Heart left ventricle (tissue), 16 donors: ENCODE results near the gene TCP1. TPM values are rescaled to one million over a fixed set of nuclear protein-coding genes. Genes with fewer than 3 reads are reported as not detected.
"Not testable (repeated sequence)": the region's sequence is repeated elsewhere in the genome, so short reads cannot be mapped to it uniquely, and the experiment has no call there.

Experiments
- ATAC-seq, 4 donors: fragments of 200-7000 bp; cut with Tn5 transposase; one replicate each; pipeline ENCODE4 v1.9.1; 2020 to 2022; ENCODE audit warnings: moderate library complexity in 4 of 4, mild to moderate bottlenecking in 3 of 4, moderate number of reproducible peaks in 1 of 4
- DNase-seq, 5 donors: peaks; one replicate each; pipeline ENCODE4 v3.0.0-alpha.2; 2020
- H3K27ac ChIP-seq, 12 donors: fragments of 200-600 bp; sonication (generic) in 4 of 12; one replicate each; pipeline versions ENCODE4 v1.5.0 to v1.8.0; 2016 to 2022; ENCODE audit warnings: mild to moderate bottlenecking in 2 of 12
- H3K27me3 ChIP-seq, 9 donors: fragments of 200-600 bp; sonication (generic) in 2 of 9; one replicate each; pipeline versions ENCODE4 v1.5.1 to v1.8.0; 2016 to 2022; ENCODE audit warnings: mild to moderate bottlenecking in 3 of 9
- H3K36me3 ChIP-seq, 9 donors: fragments of 200-600 bp; sonication (generic) in 2 of 9; one replicate each; pipeline versions ENCODE4 v1.5.0 to v1.8.0; 2018 to 2022; ENCODE audit warnings: mild to moderate bottlenecking in 2 of 9
- H3K4me1 ChIP-seq, 12 donors: fragments of 200-600 bp; sonication (generic) in 4 of 12; one replicate each; pipeline versions ENCODE4 v1.5.0 to v1.8.0; 2016 to 2022; ENCODE audit warnings: mild to moderate bottlenecking in 3 of 12
- H3K4me3 ChIP-seq, 12 donors: fragments of 200-600 bp; sonication (generic) in 4 of 12; one replicate each; pipeline versions ENCODE4 v1.5.0 to v1.8.0; 2017 to 2022; ENCODE audit warnings: mild to moderate bottlenecking in 9 of 12, moderate library complexity in 4 of 12
- H3K9me3 ChIP-seq, 12 donors: fragments of 200-600 bp; sonication (generic) in 4 of 12; one replicate each; pipeline versions ENCODE4 v1.5.0 to v1.8.0; 2016 to 2022; ENCODE audit warnings: mild to moderate bottlenecking in 1 of 12
- POLR2A ChIP-seq, 2 donors: fragments of 450-650 bp; IDR thresholded peaks; one replicate each; pipeline ENCODE4 v1.6.1; 2017; ENCODE audit warnings: antibody characterized with exemption in 2 of 2, mild to moderate bottlenecking in 2 of 2, moderate library complexity in 2 of 2
- WGBS, 4 donors: extraction: QIAGEN DNeasy Blood & Tissue Kit in 2 of 4; methylation state at CpG; one replicate each; pipeline versions ENCODE4 v1.1.5 to v1.1.7; 2013 to 2018; 5-methylcytosine and 5-hydroxymethylcytosine counted together
- intact Hi-C, 10 donors: fragments of 100-400 bp; cut with DNase I; formaldehyde crosslinking; loops; one replicate each; pipeline versions ENCODE4 v1.11.1 to v1.14.2; 2022
- polyA plus RNA-seq, 2 donors: library from polyadenylated mRNA; stranded (reverse); fragments of 200-250 nt; gene quantifications; one replicate each; pipeline ENCODE4 v1.2.3, GENCODE V29; 2013
- total RNA-seq, 9 donors: library from RNA; depleted of rRNA in 2 of 9; stranded (reverse); fragments of >200 nt in 2 of 9; fragmentation: NEBNext Ultra II Directional in 3 of 9; extraction: Animal tissue kit (Norgen Biotek cat#: 25700) in 3 of 9; gene quantifications; one replicate each; pipeline versions ENCODE4 v1.1.0 to v1.2.4, GENCODE V29; 2016 to 2023
- TF ChIP-seq, protein P1 (sequence below), 12 donors: fragments of 200-600 bp; sonication (generic) in 4 of 12; IDR thresholded peaks; one replicate each; pipeline versions ENCODE4 v1.5.0 to v1.8.0; 2018 to 2022; ENCODE audit warnings: antibody characterized with exemption in 12 of 12, mild to moderate bottlenecking in 5 of 12
- donor health status: ischemic (EF 13 %, LVEDD 7.1; RV severe dilation, severe dysfunction).
- donor health status: healthy with polysubstance abuse.
- donor health status: DM: no; HTN: yes; CAD: no.
- donor health status: DM: no; HTN: no; CAD: no.
- donor health status: ischemic (EF 25% LVEDD 6.9; RV normal size, moderate dysfunction).
- donor health status: ischemic (EF 25% LVEDD 5.7; RV mildly dilated, moderate dysfunction).
- donor health status: healthy.
- donor health status: DM: yes; HTN: yes; CAD: no.
- donor health status: ischemic (EF 35%, LVEDD 5.7; RV mildly dilated, moderate dysfunction).
- donor health status: nonischemic (EF 11% LVEDD 7.7; RV severe dilation, severe dysfunction).
- donor health status: DM: yes; HTN: yes; CAD: no.
- donor health status: PGD.
- donor health status: ischemic (EF 29% LVEDD 5.4; RV normal size, mild dysfunction).
- donor health status: nonischemic (EF 23%, LVEDD 6.1; RV moderate dilation, normal function).

The TCP1 gene
- total and polyA plus RNA-seq, 11 donors, result 89.2 to 241 (median 142) TPM

DNA sequence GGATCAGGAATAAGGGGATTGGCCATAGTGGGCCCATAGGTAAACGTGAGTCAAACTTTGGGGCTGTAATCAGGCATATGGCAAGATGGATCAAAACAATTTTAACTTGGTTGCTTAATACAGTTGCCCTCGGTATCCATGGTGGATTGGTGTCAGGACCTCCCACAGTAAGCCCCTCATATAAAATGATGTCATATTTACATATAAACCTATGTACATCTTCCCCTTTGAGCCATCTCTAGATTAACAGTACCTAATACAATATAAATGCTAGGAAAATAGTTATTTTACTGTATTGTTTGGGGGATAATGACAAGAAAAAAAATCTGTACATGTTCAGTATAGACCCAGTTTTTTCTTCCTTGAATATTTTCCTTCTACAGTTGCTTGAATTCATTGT, 35.0 kb downstream of the TCP1 start:
- Histone ChIP-seq H3K4me1 (no peaks in the 10 kb centered on the region), H3K9me3 (no peaks in the 10 kb centered on the region), H3K27ac (no peak overlapping the region), H3K27me3 (no peaks in the 10 kb centered on the region), H3K4me3 (no peak overlapping the region), H3K36me3 (peaks cover 0 to 96% (median 92%) of the 10 kb centered on the region in 9 donors)
- ATAC-seq, result no peak
- intact Hi-C loops, result no loop called here
- no peak for DNase-seq
- TF ChIP-seq, protein P1, sequence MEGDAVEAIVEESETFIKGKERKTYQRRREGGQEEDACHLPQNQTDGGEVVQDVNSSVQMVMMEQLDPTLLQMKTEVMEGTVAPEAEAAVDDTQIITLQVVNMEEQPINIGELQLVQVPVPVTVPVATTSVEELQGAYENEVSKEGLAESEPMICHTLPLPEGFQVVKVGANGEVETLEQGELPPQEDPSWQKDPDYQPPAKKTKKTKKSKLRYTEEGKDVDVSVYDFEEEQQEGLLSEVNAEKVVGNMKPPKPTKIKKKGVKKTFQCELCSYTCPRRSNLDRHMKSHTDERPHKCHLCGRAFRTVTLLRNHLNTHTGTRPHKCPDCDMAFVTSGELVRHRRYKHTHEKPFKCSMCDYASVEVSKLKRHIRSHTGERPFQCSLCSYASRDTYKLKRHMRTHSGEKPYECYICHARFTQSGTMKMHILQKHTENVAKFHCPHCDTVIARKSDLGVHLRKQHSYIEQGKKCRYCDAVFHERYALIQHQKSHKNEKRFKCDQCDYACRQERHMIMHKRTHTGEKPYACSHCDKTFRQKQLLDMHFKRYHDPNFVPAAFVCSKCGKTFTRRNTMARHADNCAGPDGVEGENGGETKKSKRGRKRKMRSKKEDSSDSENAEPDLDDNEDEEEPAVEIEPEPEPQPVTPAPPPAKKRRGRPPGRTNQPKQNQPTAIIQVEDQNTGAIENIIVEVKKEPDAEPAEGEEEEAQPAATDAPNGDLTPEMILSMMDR (IDR thresholded peaks at IDR 0.05), result no peak
- no peak for TF ChIP-seq POLR2A (IDR thresholded peaks at IDR 0.05)
- 82 to 94% (median 86%) methylated on average over 2 of the region's 2 CpGs for WGBS, 4 donors

- DNase-seq (no peak), ATAC-seq (no peak)
- Histone ChIP-seq H3K27me3 (no peaks in the 10 kb centered on the region), H3K9me3 (no peaks in the 10 kb centered on the region), H3K4me1 (no peaks in the 10 kb centered on the region), H3K36me3 (peaks cover 0 to 100% (median 97%) of the 10 kb centered on the region in 9 donors), H3K27ac (no peak overlapping the region), H3K4me3 (no peak overlapping the region)
- TF ChIP-seq POLR2A (IDR thresholded peaks at IDR 0.05), result no peak
- TF ChIP-seq, protein P1 (IDR thresholded peaks at IDR 0.05), result no peak
- intact Hi-C loops, result no loop called here
- 84 to 90% (median 87%) methylated on average over 6 of the region's 6 CpGs for WGBS, 4 donors
These were observed 36.1 kb downstream of the TCP1 start for GRCh38 chr6:159753081-159753872.

DNA sequence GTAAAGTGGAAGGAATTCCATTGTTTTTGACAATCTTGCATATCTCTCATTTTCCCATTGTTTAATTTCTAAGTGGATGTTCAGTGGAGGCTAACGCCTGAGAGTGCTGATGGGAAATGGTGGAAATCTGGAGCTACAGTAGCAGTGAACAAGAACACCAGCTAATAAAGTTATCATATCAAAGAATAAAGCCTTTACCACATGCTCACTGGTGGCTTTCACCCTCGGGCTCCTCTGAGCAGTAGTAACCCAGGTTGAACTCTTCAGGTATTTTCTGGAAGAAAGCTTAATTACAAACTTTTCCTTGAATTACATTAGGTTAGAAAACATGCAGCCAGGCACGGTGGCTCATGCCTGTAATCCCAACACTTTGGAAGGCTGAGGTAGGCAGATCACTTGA, 38.0 kb downstream of the TCP1 start:
- Histone ChIP-seq H3K36me3 (peaks cover 0 to 100% (median 97%) of the 10 kb centered on the region in 9 donors), H3K4me1 (peaks cover 0 to 8% (median 2%) of the 10 kb centered on the region in 12 donors), H3K9me3 (no peaks in the 10 kb centered on the region), H3K27ac (no peak overlapping the region), H3K4me3 (no peak overlapping the region), H3K27me3 (no peaks in the 10 kb centered on the region)
- TF ChIP-seq POLR2A (IDR thresholded peaks at IDR 0.05), result no peak
- TF ChIP-seq, protein P1 (IDR thresholded peaks at IDR 0.05), result no peak
- ATAC-seq (no peak), DNase-seq (no peak)
- 80 to 86% (median 82%) methylated on average over 3 of the region's 3 CpGs for WGBS, 4 donors
- intact Hi-C loops, result no loop called here

GRCh38 chr6:159748127-159748526, 41.3 kb downstream of the TCP1 start:
- intact Hi-C loops, ATAC-seq, DNase-seq, H3K27ac ChIP-seq, H3K4me3 ChIP-seq, H3K27me3 ChIP-seq, H3K9me3 ChIP-seq: not testable (repeated sequence)
- WGBS, 4 donors, result 85 to 92% (median 88%) methylated on average over 7 of the region's 7 CpGs
- Histone ChIP-seq H3K36me3 (peaks cover 0 to 100% (median 97%) of the 10 kb centered on the region in 9 donors), H3K4me1 (peaks cover 0 to 21% (median 5%) of the 10 kb centered on the region in 12 donors)
